HCT116 (cell line): ENCODE data around the gene MPI. TPM values are rescaled to one million over a fixed set of nuclear protein-coding genes. Genes with fewer than 3 reads are reported as not detected.

Experiments
- ATAC-seq: fragments of 200-7000 bp; cut with Tn5 transposase; 2 replicates; pipeline ENCODE4 v1.9.1; 2020; ENCODE audit warnings: mild to moderate bottlenecking, moderate library complexity
- BruUV-seq: library from RNA; stranded (reverse); fragments of 400-500 nt; replicated peaks from 2 replicates; lab custom pipeline; 2021; lab: Mats Ljungman, UMichigan
- CTCF ChIA-PET: fragments of 300-600 bp; sonication (Branson Sonifier 250); formaldehyde crosslinking; loops from one replicate; lab custom pipeline; 2021; ENCODE audit warnings: antibody characterized with exemption; lab: Charles Lee
- POLR2A ChIA-PET: fragments of 300-600, 350-600 bp; sonication (Branson Sonifier 250); formaldehyde crosslinking; loops from one replicate; lab custom pipeline; 2021; ENCODE audit warnings: antibody characterized with exemption; lab: Charles Lee
- RAD21 ChIA-PET, 2 experiments: fragments of 300-600 bp; sonication (Branson Sonifier 250); formaldehyde crosslinking; loops; one replicate each; lab custom pipeline; 2023; ENCODE audit warnings: low total read pairs in 2 of 2; ENCODE audit not compliant: uncharacterized antibody in 2 of 2, unreplicated experiment in 2 of 2, low non-redundant PET in 1 of 2; lab: Charles Lee
- DNase-seq: peaks from one replicate; pipeline ENCODE4 v3.0.0-alpha.2; 2010; ENCODE audit warnings: low read depth, low spot score
- H2AFZ ChIP-seq: fragments of 200-600 bp; shearing (Covaris generic), sonication (generic); 2 replicates; pipeline ENCODE4 v1.6.1; 2017; ENCODE audit warnings: low read depth, mixed run types, mixed read lengths, antibody characterized with exemption, low read length; ENCODE audit not compliant: poor library complexity, severe bottlenecking
- H3K27ac ChIP-seq: 2 replicates; pipeline ENCODE4 v1.5.1; 2012; ENCODE audit warnings: low read depth, low read length
- H3K27me3 ChIP-seq: fragments of 200-600 bp; sonication (generic); 2 replicates; pipeline ENCODE4 v1.6.1; 2016; ENCODE audit warnings: mixed run types, low read length, mixed read lengths; ENCODE audit not compliant: insufficient read depth
- H3K36me3 ChIP-seq, 2 experiments: fragments of 200-500 bp in 1 of 2; fragments of 200-600 bp in 1 of 2; sonication (Bioruptor generic) in 1 of 2; sonication (generic) in 1 of 2; 2 replicates each; pipeline versions ENCODE4 v1.5.1 to v1.6.1; 2014 to 2016; ENCODE audit warnings: low read length in 2 of 2, inconsistent platforms in 1 of 2, mixed read lengths in 1 of 2, mixed run types in 1 of 2; ENCODE audit not compliant: insufficient read depth in 2 of 2, control insufficient read depth in 1 of 2
- H3K4me1 ChIP-seq, 2 experiments: fragments of 200-600 bp in 1 of 2; sonication (generic) in 1 of 2; 2 replicates each; pipeline versions ENCODE4 v1.5.1 to v1.6.1; 2012 to 2017; ENCODE audit warnings: low read length in 2 of 2, inconsistent platforms in 1 of 2, mild to moderate bottlenecking in 1 of 2, mixed read lengths in 1 of 2, mixed run types in 1 of 2, moderate library complexity in 1 of 2; ENCODE audit not compliant: insufficient read depth in 2 of 2, control insufficient read depth in 1 of 2
- H3K4me2 ChIP-seq: fragments of 200-600 bp; sonication (generic); 2 replicates; pipeline ENCODE4 v1.6.1; 2017; ENCODE audit warnings: mixed run types, low read length, mixed read lengths
- H3K4me3 ChIP-seq, 2 experiments: fragments of 200-600 bp in 1 of 2; sonication (generic) in 1 of 2; replicated peaks in 1 of 2; 2 replicates each; pipeline ENCODE4 v1.5.1; 2011 to 2016; ENCODE audit warnings: low read length in 2 of 2, control low read depth in 1 of 2, low read depth in 1 of 2, mild to moderate bottlenecking in 1 of 2, mixed read lengths in 1 of 2, mixed run types in 1 of 2
- H3K79me2 ChIP-seq: fragments of 200-600 bp; sonication (generic); 2 replicates; pipeline ENCODE4 v1.6.1; 2017; ENCODE audit warnings: mild to moderate bottlenecking, mixed run types, low read length, moderate library complexity, mixed read lengths; ENCODE audit not compliant: insufficient read depth
- H3K9ac ChIP-seq: fragments of 200-600 bp; sonication (generic); 2 replicates; pipeline ENCODE4 v1.6.1; 2016; ENCODE audit warnings: low read length, mixed read lengths
- H3K9me2 ChIP-seq: fragments of 200-600 bp; sonication (generic), shearing (Covaris generic); 2 replicates; pipeline ENCODE4 v1.6.1; 2017; ENCODE audit warnings: mixed run types, mild to moderate bottlenecking, moderate library complexity; ENCODE audit not compliant: insufficient read depth
- H3K9me3 ChIP-seq, 2 experiments: fragments of 200-500 bp in 1 of 2; fragments of 200-600 bp in 1 of 2; sonication (Bioruptor generic) in 1 of 2; sonication (generic) in 1 of 2; 2 replicates each; pipeline ENCODE4 v1.6.1; 2014 to 2017; ENCODE audit warnings: low read length in 2 of 2, mixed read lengths in 2 of 2, inconsistent platforms in 1 of 2, low read depth in 1 of 2, mild to moderate bottlenecking in 1 of 2, mixed run types in 1 of 2, moderate library complexity in 1 of 2; ENCODE audit not compliant: control insufficient read depth in 1 of 2, insufficient read depth in 1 of 2
- H4K20me1 ChIP-seq: fragments of 200-600 bp; sonication (generic), shearing (Covaris generic); 2 replicates; pipeline ENCODE4 v1.6.1; 2017; ENCODE audit warnings: mixed run types, mild to moderate bottlenecking, moderate library complexity; ENCODE audit not compliant: insufficient read depth
- ATF3 ChIP-seq: IDR thresholded peaks from 2 replicates; pipeline ENCODE4 v1.6.1; 2012
- CBX3 ChIP-seq: IDR thresholded peaks from 2 replicates; pipeline ENCODE4 v1.6.1; 2012; ENCODE audit warnings: low read depth
- CEBPB ChIP-seq: IDR thresholded peaks from 2 replicates; pipeline ENCODE4 v1.6.1; 2012; ENCODE audit warnings: low read depth
- CTCF ChIP-seq, 3 experiments: fragments of 200-600 bp in 1 of 3; sonication (generic) in 1 of 3; IDR thresholded peaks in 2 of 3; conservative IDR thresholded peaks in 1 of 3; 2 replicates each; pipeline ENCODE4 v1.5.1; 2012 to 2017; ENCODE audit warnings: low read depth in 2 of 3, low read length in 2 of 3, antibody characterized with exemption in 1 of 3, borderline replicate concordance in 1 of 3, control low read depth in 1 of 3, mild to moderate bottlenecking in 1 of 3, mixed read lengths in 1 of 3, mixed run types in 1 of 3, moderate library complexity in 1 of 3; ENCODE audit not compliant: insufficient read depth in 1 of 3
- EGR1 ChIP-seq: IDR thresholded peaks from 2 replicates; pipeline ENCODE4 v1.6.1; 2012; ENCODE audit warnings: low read depth
- ELF1 ChIP-seq: IDR thresholded peaks from 2 replicates; pipeline ENCODE4 v1.6.1; 2012; ENCODE audit warnings: low read depth, borderline replicate concordance
- FOSL1 ChIP-seq: IDR thresholded peaks from 2 replicates; pipeline ENCODE4 v1.6.1; 2012; ENCODE audit warnings: low read depth
- POLR2A ChIP-seq: IDR thresholded peaks from 2 replicates; pipeline ENCODE4 v1.7.0; 2011; ENCODE audit warnings: borderline replicate concordance; ENCODE audit not compliant: insufficient read depth, insufficient read length; ENCODE audit errors: extremely low read depth
- POLR2AphosphoS5 ChIP-seq: IDR thresholded peaks from 2 replicates; pipeline ENCODE4 v1.6.1; 2011; ENCODE audit warnings: mild to moderate bottlenecking, low read depth, low read length, moderate library complexity
- RAD21 ChIP-seq: IDR thresholded peaks from 2 replicates; pipeline ENCODE4 v1.6.1; 2012; ENCODE audit warnings: low read depth, mild to moderate bottlenecking
- SP1 ChIP-seq: IDR thresholded peaks from 2 replicates; pipeline ENCODE4 v1.6.1; 2012; ENCODE audit warnings: low read depth
- SRF ChIP-seq: IDR thresholded peaks from 2 replicates; pipeline ENCODE4 v1.6.1; 2012; ENCODE audit warnings: low read depth
- TCF7L2 ChIP-seq: IDR thresholded peaks from 2 replicates; pipeline ENCODE4 v1.7.0; 2011; ENCODE audit warnings: borderline replicate concordance, inconsistent platforms; ENCODE audit not compliant: insufficient read depth, insufficient read length; ENCODE audit errors: extremely low read depth
- YY1 ChIP-seq: IDR thresholded peaks from 2 replicates; pipeline ENCODE4 v1.6.1; 2011; ENCODE audit warnings: low read length, low read depth, moderate library complexity, mild to moderate bottlenecking; ENCODE audit not compliant: insufficient replicate concordance; ENCODE audit errors: extremely low read depth
- ZFX ChIP-seq: fragments of 450-650 bp; IDR thresholded peaks from 2 replicates; pipeline ENCODE4 v1.6.1; 2017
- ZNF274 ChIP-seq: fragments of 200-500 bp; sonication (Bioruptor generic); IDR thresholded peaks from 2 replicates; pipeline ENCODE4 v1.6.1; 2014; ENCODE audit warnings: mild to moderate bottlenecking, low read depth, low read length, inconsistent platforms
- intact Hi-C: fragments of 100-400 bp; cut with micrococcal nuclease; formaldehyde crosslinking; loops from 2 replicates; pipeline ENCODE4 v1.10.0; 2022
- total RNA-seq: library from RNA; stranded (reverse); gene quantifications from one replicate; pipeline ENCODE4 v1.2.1, GENCODE V29; 2021; ENCODE audit not compliant: unreplicated experiment
- TF ChIP-seq, protein P1 (sequence below): IDR thresholded peaks from 2 replicates; pipeline ENCODE4 v1.6.1; 2011; ENCODE audit warnings: mild to moderate bottlenecking, low read length, moderate library complexity; ENCODE audit not compliant: insufficient replicate concordance; ENCODE audit errors: extremely low read depth

MPI gene
- total RNA-seq, 1 experiment from 2014 or later: 49.7 TPM

DNA sequence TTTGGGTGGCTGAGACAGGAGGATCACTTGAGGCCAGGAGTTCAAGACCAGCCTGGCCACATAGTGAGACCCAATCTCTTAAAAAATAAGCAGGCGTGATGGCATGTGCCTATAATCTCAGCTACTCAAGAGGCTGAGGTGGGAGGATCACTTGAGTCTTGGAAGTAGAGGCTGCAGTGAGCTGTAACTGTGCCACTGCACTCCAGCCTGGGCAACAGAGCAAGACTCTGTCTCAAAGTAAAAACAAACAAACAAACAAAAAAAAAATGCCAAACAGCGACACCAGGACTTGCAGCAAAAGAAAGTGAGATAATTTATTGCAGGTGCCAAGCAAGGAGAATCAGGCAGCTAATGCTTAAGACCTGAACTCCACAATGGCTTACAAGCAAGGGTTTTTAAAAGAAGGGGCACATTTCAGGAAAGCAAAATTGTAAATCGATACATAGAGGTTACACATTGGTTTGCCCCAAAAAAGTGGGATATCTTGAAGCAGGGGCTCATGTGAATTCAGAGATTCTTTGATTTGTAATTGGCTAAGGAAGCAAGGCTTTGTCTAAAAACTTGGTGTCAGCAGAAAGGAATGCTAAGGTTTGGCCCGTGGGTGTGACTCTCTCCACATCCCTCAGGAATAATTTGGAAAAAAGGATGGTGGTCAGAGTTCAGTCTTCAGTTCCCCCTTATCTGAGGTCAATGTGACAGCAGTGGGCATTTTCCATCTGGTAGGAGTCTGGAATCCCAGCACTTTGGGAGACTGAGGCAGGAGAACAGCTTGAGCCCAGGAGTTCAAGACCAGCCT lies 5.2 kb upstream of the MPI start:
- H3K27ac ChIP-seq: no peak overlapping the region
- intact Hi-C loops: no loop called here
- H3K27me3 ChIP-seq: no peaks in the 10 kb centered on the region
- BruUV-seq: no TSS peak
- H3K4me1 ChIP-seq: peaks cover 13 to 27% of the 10 kb centered on the region in 2 experiments
- peak overlapping the region; percentile 50 for H3K4me2 ChIP-seq
- CTCF ChIA-PET: interaction anchor here (1.1 kb wide), 1 partner anchor 17 kb away, joined by 4 read pairs; no protein-coding TSS in a partner anchor
- no peaks in the 10 kb centered on the region for H3K36me3 ChIP-seq
- RAD21 ChIA-PET: interaction anchor here in 1 of 2 experiments (0.6 kb wide), 1 partner anchor 19 kb away, joined by 3 read pairs; no protein-coding TSS in a partner anchor
- no peak overlapping the region for H3K4me3 ChIP-seq
- peaks cover 5 to 6% of the 10 kb centered on the region in 2 experiments; a peak in 2 of 4 replicates for H3K9me3 ChIP-seq
- H3K9me2 ChIP-seq: no peaks in the 10 kb centered on the region
- TF ChIP-seq FOSL1: no peak
- TF ChIP-seq ATF3: no peak
- no peak for TF ChIP-seq SRF
- TF ChIP-seq POLR2A: no peak
- TF ChIP-seq, protein P1, sequence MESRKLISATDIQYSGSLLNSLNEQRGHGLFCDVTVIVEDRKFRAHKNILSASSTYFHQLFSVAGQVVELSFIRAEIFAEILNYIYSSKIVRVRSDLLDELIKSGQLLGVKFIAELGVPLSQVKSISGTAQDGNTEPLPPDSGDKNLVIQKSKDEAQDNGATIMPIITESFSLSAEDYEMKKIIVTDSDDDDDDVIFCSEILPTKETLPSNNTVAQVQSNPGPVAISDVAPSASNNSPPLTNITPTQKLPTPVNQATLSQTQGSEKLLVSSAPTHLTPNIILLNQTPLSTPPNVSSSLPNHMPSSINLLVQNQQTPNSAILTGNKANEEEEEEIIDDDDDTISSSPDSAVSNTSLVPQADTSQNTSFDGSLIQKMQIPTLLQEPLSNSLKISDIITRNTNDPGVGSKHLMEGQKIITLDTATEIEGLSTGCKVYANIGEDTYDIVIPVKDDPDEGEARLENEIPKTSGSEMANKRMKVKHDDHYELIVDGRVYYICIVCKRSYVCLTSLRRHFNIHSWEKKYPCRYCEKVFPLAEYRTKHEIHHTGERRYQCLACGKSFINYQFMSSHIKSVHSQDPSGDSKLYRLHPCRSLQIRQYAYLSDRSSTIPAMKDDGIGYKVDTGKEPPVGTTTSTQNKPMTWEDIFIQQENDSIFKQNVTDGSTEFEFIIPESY: no peak
- TF ChIP-seq POLR2AphosphoS5: no peak
- TF ChIP-seq YY1: no peak
- no peak for TF ChIP-seq SP1
- no peak for TF ChIP-seq ZNF274
- no peak for TF ChIP-seq TCF7L2
- no peak for TF ChIP-seq CBX3
- no peak for TF ChIP-seq ZFX
- no peak for TF ChIP-seq CTCF (IDR thresholded peaks at IDR 0.05 in 2 of 3, conservative IDR thresholded peaks at IDR 0.05 in 1 of 3; ENCODE audit: borderline replicate concordance in 1 of 3, insufficient read depth in 1 of 3, low read depth in 2 of 3, low read length in 2 of 3)
- TF ChIP-seq EGR1: no peak
- no peak for TF ChIP-seq ELF1
- no peak for TF ChIP-seq CEBPB
- no peak for TF ChIP-seq RAD21
- no peak overlapping the region for H3K9ac ChIP-seq
- ATAC-seq (no peak), DNase-seq (no peak)
- H3K79me2 ChIP-seq: no peaks in the 10 kb centered on the region
- no peaks in the 10 kb centered on the region for H4K20me1 ChIP-seq
- H2AFZ ChIP-seq: peak overlapping the region; percentile 57
- POLR2A ChIA-PET: interaction anchor here (1.2 kb wide), 1 partner anchor 22 kb away, joined by 3 read pairs; the partner anchor contains the start of gene FAM219B
